HepG2 (cell line): ENCODE data around the gene EHD1. TPM values are rescaled to one million over a fixed set of nuclear protein-coding genes. Genes with fewer than 3 reads are reported as not detected.

Source experiments
- ATAC-seq: fragments of 200-7000 bp; cut with Tn5 transposase; 3 replicates; pipeline ENCODE4 v1.9.1; 2020; ENCODE audit warnings: mild to moderate bottlenecking, moderate library complexity
- BruUV-seq: library from RNA; stranded (reverse); fragments of 400-500 nt; replicated peaks from 2 replicates; lab custom pipeline; 2021; lab: Mats Ljungman, UMichigan
- CTCF ChIA-PET: fragments of 300-600 bp; formaldehyde crosslinking; extraction: SDS; loops from one replicate; lab custom pipeline; 2021; ENCODE audit warnings: low total read pairs, inconsistent platforms, low intra/inter-chr PET ratio; lab: Yijun Ruan, JAX
- POLR2A ChIA-PET: fragments of 350-600 bp; sonication (Branson Sonifier 250); formaldehyde crosslinking; loops from one replicate; lab custom pipeline; 2020; ENCODE audit warnings: antibody characterized with exemption, inconsistent platforms; lab: Yijun Ruan, JAX
- DNase-seq: peaks from one replicate; pipeline ENCODE4 v3.0.0-alpha.2; 2015; ENCODE audit warnings: low spot score
- FAIRE-seq: peaks from 3 replicates; lab custom pipeline; 2011; peaks lifted over from hg19 to GRCh38; lab: Jason Lieb, UNC
- H2AFZ ChIP-seq: one replicate; pipeline ENCODE4 v1.6.1; 2011; ENCODE audit warnings: low read length, inconsistent platforms
- H3K27ac ChIP-seq: fragments of 300-600 bp; 3 replicates; pipeline ENCODE4 v1.8.0; 2011; ENCODE audit warnings: mixed run types, mild to moderate bottlenecking, mixed read lengths, low read length, inconsistent platforms; ENCODE audit not compliant: insufficient read depth; ENCODE audit errors: extremely low read length
- H3K27me3 ChIP-seq, 2 experiments: fragments of 200-600 bp in 1 of 2; 2 replicates in 1 of 2; 3 replicates in 1 of 2; pipeline versions ENCODE4 v1.6.0 to v1.8.0; 2011; ENCODE audit warnings: low read length in 2 of 2, mild to moderate bottlenecking in 2 of 2, moderate library complexity in 2 of 2, inconsistent platforms in 1 of 2; ENCODE audit not compliant: insufficient read depth in 2 of 2, control insufficient read depth in 1 of 2
- H3K36me3 ChIP-seq, 2 experiments: fragments of 200-600 bp in 1 of 2; replicated peaks in 1 of 2; 2 replicates in 1 of 2; 3 replicates in 1 of 2; pipeline versions ENCODE4 v1.5.1 to v1.8.0; 2011; ENCODE audit warnings: low read length in 2 of 2, inconsistent platforms in 1 of 2; ENCODE audit not compliant: insufficient read depth in 2 of 2, control insufficient read depth in 1 of 2
- H3K4me1 ChIP-seq: 2 replicates; pipeline ENCODE4 v1.5.1; 2012; ENCODE audit warnings: low read length, inconsistent platforms; ENCODE audit not compliant: insufficient read depth
- H3K4me2 ChIP-seq: 2 replicates; pipeline ENCODE4 v1.6.0; 2011; ENCODE audit warnings: low read depth, low read length, inconsistent platforms
- H3K4me3 ChIP-seq, 3 experiments: fragments of 200-600 bp in 1 of 3; sonication (generic), shearing (Covaris generic) in 1 of 3; replicated peaks in 1 of 3; 2 replicates each; pipeline ENCODE4 v1.5.1; 2011 to 2016; ENCODE audit warnings: low read length in 3 of 3, inconsistent platforms in 2 of 3, low read depth in 2 of 3, mild to moderate bottlenecking in 2 of 3, control low read depth in 1 of 3, mixed read lengths in 1 of 3; ENCODE audit not compliant: insufficient read depth in 1 of 3
- H3K79me2 ChIP-seq: one replicate; pipeline ENCODE4 v1.6.1; 2011; ENCODE audit warnings: low read length, inconsistent platforms; ENCODE audit not compliant: insufficient read depth
- H3K9ac ChIP-seq: 2 replicates; pipeline ENCODE4 v1.6.0; 2011; ENCODE audit warnings: mild to moderate bottlenecking, low read depth, low read length, inconsistent platforms; ENCODE audit not compliant: insufficient read depth
- H3K9me3 ChIP-seq: 2 replicates; pipeline ENCODE4 v1.5.1; 2012; ENCODE audit warnings: mild to moderate bottlenecking, low read length
- H4K20me1 ChIP-seq: 2 replicates; pipeline ENCODE4 v1.6.0; 2011; ENCODE audit warnings: inconsistent platforms, mild to moderate bottlenecking, low read length, moderate library complexity; ENCODE audit not compliant: insufficient read depth
- ATAD3A ChIP-seq: sonication (generic); formaldehyde crosslinking; IDR thresholded peaks from 2 replicates; pipeline ENCODE4 v1.4.0; 2020; ENCODE audit warnings: missing genetic modification reagents
- ELF1 ChIP-seq: sonication (generic); formaldehyde crosslinking; IDR thresholded peaks from 2 replicates; pipeline ENCODE4 v1.4.0; 2020; ENCODE audit warnings: missing genetic modification reagents
- GTF2F1 ChIP-seq: fragments of 150-350 bp; IDR thresholded peaks from 2 replicates; pipeline ENCODE4 v1.6.1; 2014; ENCODE audit warnings: low read length
- HIC2 ChIP-seq: sonication (generic); formaldehyde crosslinking; IDR thresholded peaks from 2 replicates; pipeline ENCODE4 v1.9.0; 2022; ENCODE audit warnings: low read depth, missing genetic modification reagents
- HMGXB3 ChIP-seq: sonication (generic); formaldehyde crosslinking; IDR thresholded peaks from 2 replicates; pipeline ENCODE4 v1.4.0; 2020; ENCODE audit warnings: missing genetic modification reagents, borderline replicate concordance
- HMGXB4 ChIP-seq, 2 experiments: sonication (generic) in 1 of 2; formaldehyde crosslinking in 1 of 2; IDR thresholded peaks; 2 replicates each; pipeline versions ENCODE4 v1.4.0 to v1.6.1; 2018 to 2020; ENCODE audit warnings: missing genetic modification reagents in 2 of 2, borderline replicate concordance in 1 of 2, low read depth in 1 of 2, mild to moderate bottlenecking in 1 of 2, missing biosample characterization in 1 of 2
- HOXA9 ChIP-seq: sonication (generic); formaldehyde crosslinking; IDR thresholded peaks from 2 replicates; pipeline ENCODE4 v1.8.1; 2022; ENCODE audit warnings: missing genetic modification reagents, mild to moderate bottlenecking, moderate library complexity, borderline replicate concordance
- PHF21A ChIP-seq: sonication (generic); formaldehyde crosslinking; IDR thresholded peaks from 2 replicates; pipeline ENCODE4 v1.5.0; 2020; ENCODE audit warnings: mild to moderate bottlenecking, missing genetic modification reagents
- SMAD3 ChIP-seq: sonication (generic); formaldehyde crosslinking; IDR thresholded peaks from 2 replicates; pipeline ENCODE4 v1.4.0; 2020; ENCODE audit warnings: missing genetic modification reagents
- ZNF143 ChIP-seq: sonication (generic); formaldehyde crosslinking; IDR thresholded peaks from 2 replicates; pipeline ENCODE4 v1.4.0; 2020; ENCODE audit warnings: missing genetic modification reagents
- ZNF660 ChIP-seq: sonication (generic); formaldehyde crosslinking; IDR thresholded peaks from 2 replicates; pipeline ENCODE4 v1.5.1; 2020; ENCODE audit warnings: mild to moderate bottlenecking, low read depth, missing genetic modification reagents, borderline replicate concordance
- ZNF704 ChIP-seq: sonication (generic); formaldehyde crosslinking; IDR thresholded peaks from 2 replicates; pipeline ENCODE4 v1.8.1; 2023; ENCODE audit warnings: mild to moderate bottlenecking, inconsistent platforms, moderate library complexity, missing genetic modification reagents, borderline replicate concordance
- ZNF749 ChIP-seq: sonication (generic); formaldehyde crosslinking; IDR thresholded peaks from 2 replicates; pipeline ENCODE4 v1.8.0; 2022; ENCODE audit warnings: mild to moderate bottlenecking, missing genetic modification reagents, moderate library complexity, borderline replicate concordance
- ZSCAN29 ChIP-seq: sonication (generic); formaldehyde crosslinking; conservative IDR thresholded peaks from 2 replicates; pipeline ENCODE4 v1.4.0; 2020; ENCODE audit warnings: mild to moderate bottlenecking, missing genetic modification reagents
- WGBS: methylation state at CpG from one replicate; pipeline ENCODE4 v1.1.6; 2017; ENCODE audit warnings: low lambda C conversion rate; 5-methylcytosine and 5-hydroxymethylcytosine counted together
- in situ Hi-C: cut with HindIII; loops from 2 replicates; pipeline ENCODE4 v1.10.0; 2017; ENCODE audit warnings: low pct_unique_long_range_greater_than_20kb; ENCODE audit not compliant: extremely low pct_ligation_motif_present
- intact Hi-C: fragments of 100-400 bp; cut with micrococcal nuclease; formaldehyde crosslinking; loops from one replicate; pipeline ENCODE4 v1.10.0; 2022; ENCODE audit not compliant: unreplicated experiment
- polyA plus RNA-seq, 8 experiments: library from polyadenylated mRNA; depleted of rRNA in 3 of 8; stranded (reverse) in 7 of 8; unstranded in 1 of 8; fragments of >200 nt; fragmentation: Illumina TruSeq in 4 of 8; extraction: Trizol in 4 of 8; gene quantifications; 2 replicates each; pipeline versions ENCODE4 v1.2.1 to v1.2.3, GENCODE V29; 2011 to 2016; ENCODE audit warnings: low read depth in 4 of 8, missing spikeins in 1 of 8, mixed read lengths in 1 of 8; ENCODE audit not compliant: insufficient read depth in 1 of 8
- total RNA-seq, 5 experiments: library from RNA; depleted of rRNA; stranded (reverse); fragments of >200 nt; fragmentation: Illumina TruSeq; extraction: Trizol; gene quantifications; 2 replicates each; pipeline ENCODE4 v1.2.3, GENCODE V29; 2016; ENCODE audit warnings: low read depth in 1 of 5

EHD1 gene
- total and polyA plus RNA-seq, 2 of the 13 experiments (the other 11 are each of a cell fraction or from before 2014, with no cell fraction given): 23.6 to 26.6 TPM

- Histone ChIP-seq H3K36me3 (peaks cover 0 to 1% of the 10 kb centered on the region in 2 experiments; a peak in 1 of 5 replicates), H3K9me3 (no peaks in the 10 kb centered on the region), H3K4me1 (peaks cover 72% of the 10 kb centered on the region), H3K79me2 (peaks cover 27% of the 10 kb centered on the region), H3K4me2 (peak overlapping the region; percentile 94), H3K4me3 (peak overlapping the region; percentile 80 to 96 (median 95)), H3K27me3 (no peaks in the 10 kb centered on the region; a peak in 1 of 5 replicates), H4K20me1 (peaks cover 10% of the 10 kb centered on the region; the same call in 1 of the 2 replicates), H3K27ac (peak overlapping the region; percentile 88), H3K9ac (peak overlapping the region; percentile 96), H2AFZ (no peak overlapping the region)
- in situ Hi-C loops (loop anchor here (5.0 kb wide), 2 partner anchors 44 to 104 kb away; no protein-coding TSS in a partner anchor), intact Hi-C loops (no loop called here)
- DNase-seq (no peak), ATAC-seq (no peak), FAIRE-seq (no peak)
- ChIA-PET POLR2A (interaction anchor here (1.0 to 11.5 kb wide), 10 partner anchors 15 to 123 kb away, joined by 4 to 132 read pairs (median 8); partner anchors contain the start of genes ARL2, BATF2, CDC42BPG and EHD1), CTCF (no interaction called here)
- WGBS: 31% methylated on average over 13 of the region's 25 CpGs
- no TSS peak for BruUV-seq
- no peak for TF ChIP-seq ELF1
- peak; percentile 63 for TF ChIP-seq PHF21A (CRISPR knock-in tag)
- no peak for TF ChIP-seq ZNF704 (CRISPR knock-in tag)
- TF ChIP-seq ATAD3A: no peak
- no peak for TF ChIP-seq GTF2F1
- no peak for TF ChIP-seq HOXA9
- no peak for TF ChIP-seq ZNF749
- TF ChIP-seq HMGXB3 (CRISPR knock-in tag): no peak
- TF ChIP-seq HMGXB4 (CRISPR knock-in tag; IDR thresholded peaks at IDR 0.05; ENCODE audit: borderline replicate concordance in 1 of 2, low read depth in 1 of 2): no peak
- no peak for TF ChIP-seq ZNF143
- no peak for TF ChIP-seq ZNF660
- no peak for TF ChIP-seq ZSCAN29
- peak; percentile 64 for TF ChIP-seq HIC2 (CRISPR knock-in tag)
- no peak for TF ChIP-seq SMAD3 (CRISPR knock-in tag)
Measured at GRCh38 chr11:64891215-64891848, 12.9 kb upstream of the EHD1 start.
